H9 (cell line): ENCODE data around the gene SNED1. TPM values are rescaled to one million over a fixed set of nuclear protein-coding genes. Genes with fewer than 3 reads are reported as not detected.

ENCODE experiments used
- DNase-seq: peaks from one replicate; pipeline ENCODE4 v3.0.0-alpha.2; 2017
- H2AFZ ChIP-seq: one replicate; pipeline ENCODE4 v1.6.1; 2013; ENCODE audit warnings: mild to moderate bottlenecking, low read length, control low read depth, moderate library complexity
- H2AK5ac ChIP-seq: 2 replicates; pipeline ENCODE4 v1.6.1; 2013; ENCODE audit warnings: low read length, control low read depth, mixed read lengths; ENCODE audit not compliant: insufficient read length
- H2BK120ac ChIP-seq: one replicate; pipeline ENCODE4 v1.6.1; 2013; ENCODE audit warnings: low read depth, mild to moderate bottlenecking, low read length, control low read depth, inconsistent platforms; ENCODE audit not compliant: poor library complexity, severe bottlenecking
- H2BK12ac ChIP-seq: 2 replicates; pipeline ENCODE4 v1.6.1; 2013; ENCODE audit warnings: low read length, control low read depth, mixed read lengths, low read depth; ENCODE audit not compliant: insufficient read length
- H2BK15ac ChIP-seq: 2 replicates; pipeline ENCODE4 v1.6.1; 2013; ENCODE audit warnings: low read depth, low read length, control low read depth
- H2BK20ac ChIP-seq: one replicate; pipeline ENCODE4 v1.6.1; 2013; ENCODE audit warnings: low read depth, mild to moderate bottlenecking, low read length, control low read depth, inconsistent platforms; ENCODE audit not compliant: poor library complexity, severe bottlenecking
- H2BK5ac ChIP-seq: 2 replicates; pipeline ENCODE4 v1.6.1; 2013; ENCODE audit warnings: low read length, control low read depth, mixed read lengths; ENCODE audit not compliant: insufficient read length
- H3K14ac ChIP-seq: 2 replicates; pipeline ENCODE4 v1.6.1; 2013; ENCODE audit warnings: low read length, control low read depth; ENCODE audit not compliant: insufficient read depth
- H3K18ac ChIP-seq: 2 replicates; pipeline ENCODE4 v1.6.1; 2013; ENCODE audit warnings: low read depth, mild to moderate bottlenecking, mixed read lengths, low read length, control low read depth; ENCODE audit not compliant: insufficient read length
- H3K23ac ChIP-seq: 2 replicates; pipeline ENCODE4 v1.6.1; 2013; ENCODE audit warnings: low read length, control low read depth, mixed read lengths, low read depth; ENCODE audit not compliant: insufficient read length
- H3K23me2 ChIP-seq: 2 replicates; pipeline ENCODE4 v1.6.1; 2013; ENCODE audit warnings: low read depth, mild to moderate bottlenecking, mixed read lengths, low read length, control low read depth; ENCODE audit not compliant: insufficient read length, poor library complexity, severe bottlenecking
- H3K27ac ChIP-seq: 2 replicates; pipeline ENCODE4 v1.5.1; 2013; ENCODE audit warnings: low read length, control low read depth, mixed read lengths, low read depth; ENCODE audit not compliant: insufficient read length
- H3K27me3 ChIP-seq: 2 replicates; pipeline ENCODE4 v1.6.1; 2013; ENCODE audit warnings: low read length, control low read depth, inconsistent platforms; ENCODE audit not compliant: insufficient read depth
- H3K4ac ChIP-seq: 2 replicates; pipeline ENCODE4 v1.6.1; 2013; ENCODE audit warnings: low read depth, mild to moderate bottlenecking, control low read depth, inconsistent platforms, low read length, moderate library complexity
- H3K4me1 ChIP-seq: 2 replicates; pipeline ENCODE4 v1.6.1; 2013; ENCODE audit warnings: low read length, control low read depth, inconsistent platforms; ENCODE audit not compliant: insufficient read depth
- H3K4me2 ChIP-seq: 2 replicates; pipeline ENCODE4 v1.6.1; 2013; ENCODE audit warnings: low read length, control low read depth, mixed read lengths; ENCODE audit not compliant: insufficient read length, insufficient read depth
- H3K56ac ChIP-seq: 2 replicates; pipeline ENCODE4 v1.6.1; 2013; ENCODE audit warnings: low read depth, mild to moderate bottlenecking, mixed read lengths, low read length, control low read depth; ENCODE audit not compliant: insufficient read length
- H3K79me1 ChIP-seq: 2 replicates; pipeline ENCODE4 v1.6.1; 2013; ENCODE audit warnings: low read depth, mild to moderate bottlenecking, moderate library complexity, low read length, control low read depth, inconsistent platforms; ENCODE audit not compliant: insufficient read depth, poor library complexity, severe bottlenecking
- H3K79me2 ChIP-seq: 2 replicates; pipeline ENCODE4 v1.6.1; 2013; ENCODE audit warnings: low read length, control low read depth, inconsistent platforms; ENCODE audit not compliant: insufficient read depth
- H3K9ac ChIP-seq: 2 replicates; pipeline ENCODE4 v1.6.1; 2013; ENCODE audit warnings: low read length, control low read depth, mixed read lengths; ENCODE audit not compliant: insufficient read length; ENCODE audit errors: extremely low read depth
- H3K9me3 ChIP-seq: one replicate; pipeline ENCODE4 v1.6.1; 2013; ENCODE audit warnings: low read depth, low read length, inconsistent platforms; ENCODE audit not compliant: control insufficient read depth
- H3T11ph ChIP-seq: one replicate; pipeline ENCODE4 v1.6.1; 2013; ENCODE audit warnings: mild to moderate bottlenecking, low read length, control low read depth, inconsistent platforms
- H4K20me1 ChIP-seq: one replicate; pipeline ENCODE4 v1.6.1; 2013; ENCODE audit not compliant: control insufficient read depth, insufficient read length, insufficient read depth
- H4K5ac ChIP-seq: 2 replicates; pipeline ENCODE4 v1.6.1; 2013; ENCODE audit warnings: low read depth, mild to moderate bottlenecking, mixed read lengths, low read length, control low read depth; ENCODE audit not compliant: insufficient read length
- H4K8ac ChIP-seq: replicated peaks from 2 replicates; pipeline ENCODE4 v1.6.1; 2013; ENCODE audit warnings: low read length, control low read depth, mixed read lengths, low read depth; ENCODE audit not compliant: insufficient read length
- H4K91ac ChIP-seq: 2 replicates; pipeline ENCODE4 v1.6.1; 2013; ENCODE audit warnings: low read depth, mild to moderate bottlenecking, moderate library complexity, mixed read lengths, low read length, control low read depth; ENCODE audit not compliant: insufficient read length
- H3K27ac Mint-ChIP-seq, 3 experiments: 2 replicates in 2 of 3; 3 replicates in 1 of 3; pipeline ENCODE4 v1.8.0; 2020 to 2021; ENCODE audit warnings: mixed read lengths in 3 of 3, mild to moderate bottlenecking in 1 of 3, moderate library complexity in 1 of 3
- H3K27me3 Mint-ChIP-seq: 2 replicates; pipeline ENCODE4 v1.8.0; 2021; ENCODE audit warnings: low read depth, mild to moderate bottlenecking, moderate library complexity, mixed read lengths
- H3K36me3 Mint-ChIP-seq, 3 experiments: 2 replicates in 2 of 3; 3 replicates in 1 of 3; pipeline ENCODE4 v1.8.0; 2020 to 2021; ENCODE audit warnings: low read depth in 3 of 3, mixed read lengths in 3 of 3; ENCODE audit not compliant: insufficient read depth in 1 of 3
- H3K4me1 Mint-ChIP-seq, 2 experiments: 2 replicates each; pipeline ENCODE4 v1.8.0; 2020; ENCODE audit warnings: mixed read lengths in 2 of 2
- H3K4me3 Mint-ChIP-seq, 2 experiments: 2 replicates in 1 of 2; 3 replicates in 1 of 2; pipeline ENCODE4 v1.8.0; 2020 to 2021; ENCODE audit warnings: mild to moderate bottlenecking in 2 of 2, mixed read lengths in 2 of 2, moderate library complexity in 1 of 2
- H3K9me3 Mint-ChIP-seq, 2 experiments: 2 replicates in 1 of 2; 3 replicates in 1 of 2; pipeline ENCODE4 v1.8.0; 2020; ENCODE audit warnings: mild to moderate bottlenecking in 2 of 2, mixed read lengths in 2 of 2, moderate library complexity in 1 of 2
- WGBS: extraction: QIAGEN DNeasy Blood & Tissue Kit; methylation state at CpG from one replicate; pipeline ENCODE4 v1.1.7; 2013; ENCODE audit warnings: missing lambda C conversion rate, low lambda C conversion rate, mixed read lengths; ENCODE audit not compliant: insufficient read length; ENCODE audit errors: extremely low coverage; 5-methylcytosine and 5-hydroxymethylcytosine counted together
- total RNA-seq: library from RNA; stranded (reverse); gene quantifications from 2 replicates; pipeline ENCODE4 v1.2.1, GENCODE V29; 2021
- TF ChIP-seq, protein P1 (sequence below): fragments of 200-600 bp; sonication (generic); conservative IDR thresholded peaks from 3 replicates; pipeline ENCODE4 v1.8.0; 2021; ENCODE audit warnings: antibody characterized with exemption, mild to moderate bottlenecking

SNED1 gene
- total RNA-seq, 1 experiment from 2014 or later, result 2.5 TPM

DNA sequence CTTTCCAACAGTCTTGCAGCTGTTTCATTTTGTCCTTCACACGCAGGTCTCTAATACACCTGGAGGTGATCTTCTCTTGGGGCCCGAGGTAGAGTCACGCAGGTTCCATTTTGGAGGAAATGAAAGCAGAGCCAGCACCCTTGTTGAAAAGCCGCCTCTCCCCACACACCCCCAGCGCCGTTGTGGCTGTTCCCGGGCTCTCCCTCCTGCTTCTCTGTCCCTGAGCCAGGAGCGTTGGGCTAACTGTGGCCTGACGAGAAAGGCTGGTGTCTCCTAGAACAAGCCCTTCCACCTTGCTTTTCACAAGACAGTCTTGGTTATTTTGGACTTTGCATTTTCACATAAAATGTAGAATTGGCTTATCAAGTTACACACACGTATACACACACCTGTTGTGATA is 16.3 kb downstream of the SNED1 start:
- H2AFZ ChIP-seq, result no peak overlapping the region
- no peak overlapping the region for H2AK5ac ChIP-seq
- H2BK15ac ChIP-seq, result no peak overlapping the region
- no peak overlapping the region for H3K9ac ChIP-seq
- H3K79me1 ChIP-seq, result no peaks in the 10 kb centered on the region
- no peak overlapping the region for H3K23ac ChIP-seq
- H3K4ac ChIP-seq, result no peak overlapping the region
- H3K36me3 Mint-ChIP-seq, result no peaks in the 10 kb centered on the region
- TF ChIP-seq, protein P1, sequence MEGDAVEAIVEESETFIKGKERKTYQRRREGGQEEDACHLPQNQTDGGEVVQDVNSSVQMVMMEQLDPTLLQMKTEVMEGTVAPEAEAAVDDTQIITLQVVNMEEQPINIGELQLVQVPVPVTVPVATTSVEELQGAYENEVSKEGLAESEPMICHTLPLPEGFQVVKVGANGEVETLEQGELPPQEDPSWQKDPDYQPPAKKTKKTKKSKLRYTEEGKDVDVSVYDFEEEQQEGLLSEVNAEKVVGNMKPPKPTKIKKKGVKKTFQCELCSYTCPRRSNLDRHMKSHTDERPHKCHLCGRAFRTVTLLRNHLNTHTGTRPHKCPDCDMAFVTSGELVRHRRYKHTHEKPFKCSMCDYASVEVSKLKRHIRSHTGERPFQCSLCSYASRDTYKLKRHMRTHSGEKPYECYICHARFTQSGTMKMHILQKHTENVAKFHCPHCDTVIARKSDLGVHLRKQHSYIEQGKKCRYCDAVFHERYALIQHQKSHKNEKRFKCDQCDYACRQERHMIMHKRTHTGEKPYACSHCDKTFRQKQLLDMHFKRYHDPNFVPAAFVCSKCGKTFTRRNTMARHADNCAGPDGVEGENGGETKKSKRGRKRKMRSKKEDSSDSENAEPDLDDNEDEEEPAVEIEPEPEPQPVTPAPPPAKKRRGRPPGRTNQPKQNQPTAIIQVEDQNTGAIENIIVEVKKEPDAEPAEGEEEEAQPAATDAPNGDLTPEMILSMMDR, result no peak
- H2BK20ac ChIP-seq, result no peak overlapping the region
- no peak overlapping the region for H3K27ac ChIP-seq
- no peak overlapping the region for H2BK5ac ChIP-seq
- peaks cover 9 to 10% of the 10 kb centered on the region in 2 experiments for H3K4me1 Mint-ChIP-seq
- no peaks in the 10 kb centered on the region for H4K20me1 ChIP-seq
- no peak for DNase-seq
- no peak overlapping the region for H4K91ac ChIP-seq
- no peak overlapping the region for H4K5ac ChIP-seq
- H3K79me2 ChIP-seq, result no peaks in the 10 kb centered on the region
- no peak overlapping the region for H3T11ph ChIP-seq
- no peak overlapping the region for H2BK12ac ChIP-seq
- no peak overlapping the region; the same call in 1 of the 2 replicates for H3K14ac ChIP-seq
- no peaks in the 10 kb centered on the region for H3K4me1 ChIP-seq
- no peak overlapping the region for H4K8ac ChIP-seq
- WGBS, result no CpG with 5 or more reads among the region's 10 CpGs
- H3K9me3 ChIP-seq, result no peaks in the 10 kb centered on the region
- no peak overlapping the region for H2BK120ac ChIP-seq
- H3K56ac ChIP-seq, result no peak overlapping the region
- H3K4me3 Mint-ChIP-seq, result no peak overlapping the region
- H3K23me2 ChIP-seq, result peaks cover 4% of the 10 kb centered on the region
- H3K9me3 Mint-ChIP-seq, result no peaks in the 10 kb centered on the region
- no peak overlapping the region for H3K27ac Mint-ChIP-seq
- H3K4me2 ChIP-seq, result no peak overlapping the region
- no peaks in the 10 kb centered on the region for H3K27me3 ChIP-seq
- H3K27me3 Mint-ChIP-seq, result peaks cover 2% of the 10 kb centered on the region; the same call in 1 of the 2 replicates
- no peak overlapping the region for H3K18ac ChIP-seq
